MM.1S (cell line): ENCODE results near the gene CDC6.

Source experiments
- DNase-seq: peaks from one replicate; pipeline ENCODE4 v3.0.0-alpha.2; 2015
- H2AFZ ChIP-seq: fragments of 300-600 bp; sonication (generic); 2 replicates; pipeline ENCODE4 v1.6.0; 2016; ENCODE audit warnings: antibody characterized with exemption, low read length
- H3F3A ChIP-seq: fragments of 300-600 bp; sonication (generic); 2 replicates; pipeline ENCODE4 v1.6.1; 2016; ENCODE audit warnings: mild to moderate bottlenecking, antibody characterized with exemption, low read length, moderate library complexity, mixed read lengths; ENCODE audit not compliant: insufficient read depth
- H3K27ac ChIP-seq: fragments of 300-600 bp; sonication (generic); 2 replicates; pipeline ENCODE4 v1.5.1; 2016; ENCODE audit warnings: mild to moderate bottlenecking, low read length
- H3K27me3 ChIP-seq: fragments of 300-600 bp; sonication (generic); replicated peaks from 2 replicates; pipeline ENCODE4 v1.6.0; 2016; ENCODE audit warnings: low read length; ENCODE audit not compliant: insufficient read depth
- H3K36me3 ChIP-seq: fragments of 300-600 bp; sonication (generic); replicated peaks from 2 replicates; pipeline ENCODE4 v1.6.1; 2016; ENCODE audit warnings: mild to moderate bottlenecking, low read length, mixed read lengths; ENCODE audit not compliant: insufficient read depth
- H3K4me1 ChIP-seq: fragments of 300-600 bp; sonication (generic); 2 replicates; pipeline ENCODE4 v1.6.1; 2016; ENCODE audit warnings: low read length, mixed read lengths
- H3K4me2 ChIP-seq: fragments of 300-600 bp; sonication (generic); 2 replicates; pipeline ENCODE4 v1.6.0; 2016; ENCODE audit warnings: low read depth, low read length
- H3K4me3 ChIP-seq: fragments of 300-600 bp; sonication (generic); 2 replicates; pipeline ENCODE4 v1.5.1; 2016; ENCODE audit warnings: low read length, mixed read lengths
- H3K79me2 ChIP-seq: fragments of 300-600 bp; sonication (generic); 2 replicates; pipeline ENCODE4 v1.6.1; 2016; ENCODE audit warnings: mixed run types, low read length, mixed read lengths
- H3K9ac ChIP-seq: fragments of 300-600 bp; sonication (generic); 2 replicates; pipeline ENCODE4 v1.6.1; 2016; ENCODE audit warnings: low read length, mixed read lengths
- H3K9me2 ChIP-seq: fragments of 300-600 bp; sonication (generic); replicated peaks from 2 replicates; pipeline ENCODE4 v1.6.1; 2016; ENCODE audit warnings: mild to moderate bottlenecking, low read length, mixed read lengths; ENCODE audit not compliant: insufficient read depth
- H3K9me3 ChIP-seq: fragments of 300-600 bp; sonication (generic); replicated peaks from 2 replicates; pipeline ENCODE4 v1.6.1; 2016; ENCODE audit warnings: mild to moderate bottlenecking, low read length, mixed read lengths; ENCODE audit not compliant: insufficient read depth
- H4K20me1 ChIP-seq: fragments of 300-600 bp; sonication (generic); 2 replicates; pipeline ENCODE4 v1.6.1; 2016; ENCODE audit warnings: mild to moderate bottlenecking, low read length, moderate library complexity, mixed read lengths; ENCODE audit not compliant: insufficient read depth
- EZH2 ChIP-seq: fragments of 300-600 bp; sonication (generic); optimal IDR thresholded peaks from 2 replicates; pipeline ENCODE3; 2017; ENCODE audit warnings: low read depth, mild to moderate bottlenecking, antibody characterized with exemption, low read length, mixed read lengths
- EZH2phosphoT487 ChIP-seq: fragments of 300-600 bp; sonication (generic); IDR thresholded peaks from 2 replicates; pipeline ENCODE4 v1.6.1; 2018; ENCODE audit warnings: antibody characterized with exemption, low read length
- TF ChIP-seq, protein P1 (sequence below): fragments of 300-600 bp; sonication (generic); IDR thresholded peaks from 2 replicates; pipeline ENCODE4 v1.5.1; 2016; ENCODE audit warnings: antibody characterized with exemption, low read length, mixed read lengths

CDC6 gene

GRCh38 chr17:40342504-40343218 is 55.0 kb downstream of the CDC6 start:
- Histone ChIP-seq H4K20me1 (peaks cover 34% of the 10 kb centered on the region), H3K4me3 (no peak overlapping the region), H3F3A (no peaks in the 10 kb centered on the region), H3K36me3 (no peaks in the 10 kb centered on the region), H3K9me2 (no peaks in the 10 kb centered on the region), H3K9me3 (no peaks in the 10 kb centered on the region), H3K27me3 (no peaks in the 10 kb centered on the region), H3K9ac (no peak overlapping the region), H3K4me2 (no peak overlapping the region), H2AFZ (no peak overlapping the region), H3K27ac (no peak overlapping the region), H3K4me1 (no peaks in the 10 kb centered on the region), H3K79me2 (peaks cover 98% of the 10 kb centered on the region)
- DNase-seq, result no peak
- TF ChIP-seq, protein P1, sequence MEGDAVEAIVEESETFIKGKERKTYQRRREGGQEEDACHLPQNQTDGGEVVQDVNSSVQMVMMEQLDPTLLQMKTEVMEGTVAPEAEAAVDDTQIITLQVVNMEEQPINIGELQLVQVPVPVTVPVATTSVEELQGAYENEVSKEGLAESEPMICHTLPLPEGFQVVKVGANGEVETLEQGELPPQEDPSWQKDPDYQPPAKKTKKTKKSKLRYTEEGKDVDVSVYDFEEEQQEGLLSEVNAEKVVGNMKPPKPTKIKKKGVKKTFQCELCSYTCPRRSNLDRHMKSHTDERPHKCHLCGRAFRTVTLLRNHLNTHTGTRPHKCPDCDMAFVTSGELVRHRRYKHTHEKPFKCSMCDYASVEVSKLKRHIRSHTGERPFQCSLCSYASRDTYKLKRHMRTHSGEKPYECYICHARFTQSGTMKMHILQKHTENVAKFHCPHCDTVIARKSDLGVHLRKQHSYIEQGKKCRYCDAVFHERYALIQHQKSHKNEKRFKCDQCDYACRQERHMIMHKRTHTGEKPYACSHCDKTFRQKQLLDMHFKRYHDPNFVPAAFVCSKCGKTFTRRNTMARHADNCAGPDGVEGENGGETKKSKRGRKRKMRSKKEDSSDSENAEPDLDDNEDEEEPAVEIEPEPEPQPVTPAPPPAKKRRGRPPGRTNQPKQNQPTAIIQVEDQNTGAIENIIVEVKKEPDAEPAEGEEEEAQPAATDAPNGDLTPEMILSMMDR, result no peak
- TF ChIP-seq EZH2phosphoT487 (no peak), EZH2 (no peak)

DNA sequence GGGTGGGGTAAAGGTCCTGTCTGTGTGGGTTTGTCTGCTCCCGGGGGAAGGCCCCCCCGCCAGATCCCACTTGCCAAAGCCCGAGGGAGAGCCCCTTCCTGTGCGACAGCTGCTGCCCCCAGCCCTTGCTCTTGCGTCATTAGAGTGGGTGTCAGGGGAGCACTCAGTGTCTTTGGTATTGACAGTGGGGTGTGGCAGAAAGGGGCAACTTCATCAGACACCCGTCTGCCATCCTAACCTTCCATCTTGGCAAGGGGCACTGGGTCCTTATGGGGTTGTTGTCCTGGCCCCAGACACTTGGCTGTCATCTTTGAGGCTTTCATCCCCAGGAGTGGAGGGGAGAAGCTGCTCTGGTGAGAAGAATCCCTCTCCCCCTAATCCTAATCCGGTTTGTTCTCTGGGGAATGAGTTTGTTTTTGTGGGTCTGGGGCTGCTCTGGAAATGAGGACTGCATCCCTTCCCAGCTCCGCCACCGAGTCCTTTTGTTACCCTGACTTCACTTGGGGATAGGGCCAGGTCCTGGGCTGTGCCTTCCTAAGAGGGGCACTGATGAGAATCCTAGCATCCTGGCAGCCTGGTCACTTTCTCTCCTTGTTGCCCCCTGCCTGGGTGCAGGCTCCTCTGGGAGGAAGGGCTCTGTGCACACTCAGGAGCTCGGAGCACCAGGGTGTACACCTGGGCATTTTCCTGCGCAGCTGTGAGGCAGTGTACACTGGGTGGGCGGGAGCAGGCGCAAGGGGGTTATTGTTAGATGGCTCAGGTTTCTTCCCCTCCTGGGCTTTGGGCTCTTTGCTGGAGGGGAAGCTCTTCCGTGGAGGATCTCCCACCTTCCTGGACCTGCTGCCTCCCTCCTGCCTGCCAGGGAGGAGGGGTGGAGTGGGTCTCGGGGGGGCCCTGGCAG is 55.8 kb downstream of the CDC6 start:
- Histone ChIP-seq H2AFZ (no peak overlapping the region), H3K4me3 (no peak overlapping the region), H3K79me2 (peaks cover 98% of the 10 kb centered on the region), H3K9me3 (no peaks in the 10 kb centered on the region), H4K20me1 (peaks cover 34% of the 10 kb centered on the region), H3K9me2 (no peaks in the 10 kb centered on the region), H3K4me2 (no peak overlapping the region), H3K36me3 (no peaks in the 10 kb centered on the region), H3F3A (no peaks in the 10 kb centered on the region), H3K4me1 (no peaks in the 10 kb centered on the region), H3K9ac (no peak overlapping the region), H3K27ac (no peak overlapping the region), H3K27me3 (no peaks in the 10 kb centered on the region)
- TF ChIP-seq EZH2 (no peak), EZH2phosphoT487 (no peak)
- TF ChIP-seq, protein P1, result no peak
- DNase-seq, result no peak

DNA sequence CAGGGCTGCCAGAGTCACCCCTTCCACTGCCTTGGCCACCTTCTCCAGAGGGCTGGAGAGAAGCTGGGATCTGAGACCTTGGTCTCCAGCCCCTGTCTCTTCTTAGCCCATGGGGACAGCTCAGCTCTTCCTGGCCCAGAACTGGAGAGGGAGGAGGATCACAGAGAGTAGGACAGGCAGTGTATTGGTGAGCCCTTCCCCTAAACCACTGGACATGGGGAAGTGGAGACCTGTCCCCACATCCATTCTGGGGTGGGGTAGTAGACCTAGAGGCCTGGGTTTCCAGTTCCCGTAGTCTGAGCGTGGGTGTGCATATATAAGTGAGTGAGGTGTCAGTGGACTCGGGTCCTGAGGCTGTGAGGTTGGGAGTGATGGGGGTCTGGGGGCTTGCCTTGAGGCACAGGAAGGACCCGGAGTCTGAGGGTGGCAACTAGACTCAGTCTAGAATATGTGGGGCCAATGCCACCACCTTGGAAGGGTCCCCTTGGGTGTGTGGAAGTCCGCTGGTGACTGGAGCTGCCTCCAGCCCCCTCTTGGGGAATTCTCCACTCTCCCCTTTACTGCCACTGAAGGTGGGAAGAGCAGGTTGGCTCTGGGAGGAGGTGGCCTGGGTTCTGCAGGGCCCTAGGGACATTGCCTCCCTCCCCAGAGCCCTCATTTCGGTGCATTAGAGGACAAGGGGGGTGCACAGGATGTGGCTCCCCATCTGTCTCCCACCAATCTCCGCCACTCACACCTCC is 56.9 kb downstream of the CDC6 start:
- Histone ChIP-seq H3K27me3 (no peaks in the 10 kb centered on the region), H3K79me2 (peaks cover 98% of the 10 kb centered on the region), H3K27ac (no peak overlapping the region), H3K4me2 (no peak overlapping the region), H3K4me1 (no peaks in the 10 kb centered on the region), H3K9me3 (no peaks in the 10 kb centered on the region), H2AFZ (no peak overlapping the region), H3K4me3 (no peak overlapping the region), H3K9me2 (no peaks in the 10 kb centered on the region), H3F3A (no peaks in the 10 kb centered on the region), H3K9ac (no peak overlapping the region), H3K36me3 (no peaks in the 10 kb centered on the region), H4K20me1 (peaks cover 33% of the 10 kb centered on the region)
- TF ChIP-seq EZH2phosphoT487, result no peak
- no peak for DNase-seq
